Measurements from ENCODE around the gene DIS3L2.

DIS3L2 gene

GRCh38 chr2:232038881-232039485, 77.5 kb downstream of the DIS3L2 start:
- no peak overlapping the region for H3K27ac ChIP-seq
- DNase-seq (ENCODE audit: low spot score), result no peak
- CTCF ChIA-PET, result no interaction called here
- POLR2A ChIA-PET (ENCODE audit: low non-redundant PET), result no interaction called here
- no peak for TF ChIP-seq CTCF (conservative IDR thresholded peaks at IDR 0.05; ENCODE audit: low read depth)

GRCh38 chr2:232042911-232043574, 81.5 kb downstream of the DIS3L2 start:
- CTCF ChIA-PET, result interaction anchor here (0.6 kb wide), 1 partner anchor 75 kb away, joined by 6 read pairs; no protein-coding TSS in a partner anchor
- no peak overlapping the region for H3K27ac ChIP-seq
- no peak for DNase-seq (ENCODE audit: low spot score)
- TF ChIP-seq CTCF (conservative IDR thresholded peaks at IDR 0.05; ENCODE audit: low read depth), result no peak
- POLR2A ChIA-PET (ENCODE audit: low non-redundant PET), result no interaction called here

- no peak overlapping the region for H3K27ac ChIP-seq
- ChIA-PET CTCF (no interaction called here), POLR2A (ENCODE audit: low non-redundant PET) (no interaction called here)
- TF ChIP-seq CTCF (conservative IDR thresholded peaks at IDR 0.05; ENCODE audit: low read depth), result no peak
- no peak for DNase-seq (ENCODE audit: low spot score)
Measured at GRCh38 chr2:232043966-232044365, 82.5 kb downstream of the DIS3L2 start.

- DNase-seq (ENCODE audit: low spot score), result no peak
- ChIA-PET CTCF (interaction anchor here (0.6 kb wide), 1 partner anchor 20 kb away, joined by 5 read pairs; no protein-coding TSS in a partner anchor), POLR2A (ENCODE audit: low non-redundant PET) (no interaction called here)
- no peak for TF ChIP-seq CTCF (conservative IDR thresholded peaks at IDR 0.05; ENCODE audit: low read depth)
- no peak overlapping the region for H3K27ac ChIP-seq
Measured at GRCh38 chr2:232049350-232049749, 87.8 kb downstream of the DIS3L2 start.

- no peak overlapping the region for H3K27ac ChIP-seq
- no peak for TF ChIP-seq CTCF (conservative IDR thresholded peaks at IDR 0.05; ENCODE audit: low read depth)
- POLR2A ChIA-PET (ENCODE audit: low non-redundant PET), result no interaction called here
- DNase-seq (ENCODE audit: low spot score), result no peak
- CTCF ChIA-PET, result no interaction called here
Measured at GRCh38 chr2:232052591-232052990, 91.1 kb downstream of the DIS3L2 start.

- DNase-seq (ENCODE audit: low spot score), result no peak
- H3K27ac ChIP-seq, result no peak overlapping the region
- ChIA-PET POLR2A (ENCODE audit: low non-redundant PET) (no interaction called here), CTCF (no interaction called here)
- no peak for TF ChIP-seq CTCF (conservative IDR thresholded peaks at IDR 0.05; ENCODE audit: low read depth)
Measured at GRCh38 chr2:232053777-232054176, 92.3 kb downstream of the DIS3L2 start.

All from RWPE1 (cell line).